Umbilical cord (tissue), 2 donors: ENCODE results near the gene EPB41L5. TPM values are rescaled to one million over a fixed set of nuclear protein-coding genes. Genes with fewer than 3 reads are reported as not detected.
"Not testable (repeated sequence)": the region's sequence is repeated elsewhere in the genome, so short reads cannot be mapped to it uniquely, and the experiment has no call there.

Experiments
- DNase-seq: peaks from one replicate; pipeline ENCODE4 v3.0.0-alpha.2; 2015; ENCODE audit warnings: low spot score
- total RNA-seq: library from RNA; depleted of rRNA; stranded (reverse); fragments of >200 nt; gene quantifications from one replicate; pipeline ENCODE4 v1.2.3, GENCODE V29; 2014; ENCODE audit warnings: low replicate concordance; ENCODE audit not compliant: insufficient read depth

EPB41L5 gene
- total RNA-seq, 1 donor from 2014 or later: 81.4 TPM

- not testable (repeated sequence) for DNase-seq
Observed at GRCh38 chr2:120199817-120200459, 187.1 kb downstream of the EPB41L5 start.

DNA sequence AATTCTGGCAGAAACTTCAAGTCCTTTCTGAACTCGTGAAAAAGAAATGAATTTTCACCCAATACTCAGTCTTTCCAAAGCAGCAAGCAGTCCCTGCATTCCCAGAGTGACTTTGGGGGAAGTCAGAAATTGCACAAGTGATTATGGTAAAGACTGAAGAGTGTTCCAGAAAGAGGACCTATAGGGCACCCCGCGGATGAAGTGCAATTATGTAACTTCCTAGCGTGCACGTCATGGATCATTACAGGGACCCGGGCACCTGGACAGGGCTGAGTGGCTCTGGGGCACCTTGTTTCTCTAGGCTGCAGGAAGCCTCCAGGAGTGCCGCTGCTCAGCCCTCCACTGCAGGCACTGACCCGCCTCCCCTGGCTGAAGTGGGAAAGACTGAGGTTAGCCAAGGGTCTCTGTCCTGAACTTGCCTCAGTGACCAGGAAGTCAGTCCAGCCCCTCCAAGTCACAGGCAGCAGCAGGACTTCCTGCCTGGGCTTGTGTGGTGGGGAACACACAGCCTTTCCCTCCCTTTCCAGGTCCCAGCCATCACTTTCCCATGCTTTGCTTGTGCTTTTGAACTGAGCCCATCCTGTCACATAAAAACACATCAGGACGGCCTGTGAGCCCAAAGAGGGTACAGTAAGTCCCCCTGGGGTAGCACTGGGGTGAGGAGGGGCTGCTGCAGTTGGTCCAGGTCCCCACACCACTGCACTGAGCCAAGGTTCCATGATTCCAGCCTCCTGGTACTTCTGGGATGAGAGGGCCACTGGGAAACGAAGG, 190.6 kb downstream of the EPB41L5 start:
- no peak for DNase-seq

DNA sequence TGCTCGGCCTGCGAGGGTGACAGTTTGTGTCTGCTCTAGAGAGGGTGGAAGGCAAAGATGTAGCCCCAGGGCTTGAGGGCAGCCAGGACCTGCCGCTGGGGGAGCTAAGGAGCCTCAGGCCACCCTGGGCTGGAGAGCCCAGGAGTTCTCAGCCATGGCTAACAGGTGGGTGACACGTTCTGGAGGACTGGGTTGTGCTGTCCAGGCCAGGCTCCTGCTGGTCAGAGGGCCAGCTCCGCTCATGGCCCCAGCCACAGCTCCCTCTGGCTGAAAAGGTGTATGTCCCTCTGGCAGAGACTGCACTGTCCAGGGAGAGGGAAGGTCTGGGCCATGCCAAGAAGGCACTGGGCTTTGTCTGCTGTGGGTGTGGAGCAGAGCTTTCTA, 191.1 kb downstream of the EPB41L5 start:
- no peak for DNase-seq

GRCh38 chr2:120204417-120204816, 191.5 kb downstream of the EPB41L5 start:
- DNase-seq: no peak

- DNase-seq: no peak
Observed at GRCh38 chr2:120204945-120205670, 192.2 kb downstream of the EPB41L5 start.

- no peak for DNase-seq
Observed at GRCh38 chr2:120206022-120206581, 193.2 kb downstream of the EPB41L5 start.

- DNase-seq: no peak
Observed at GRCh38 chr2:120208381-120209353, 195.8 kb downstream of the EPB41L5 start.

DNA sequence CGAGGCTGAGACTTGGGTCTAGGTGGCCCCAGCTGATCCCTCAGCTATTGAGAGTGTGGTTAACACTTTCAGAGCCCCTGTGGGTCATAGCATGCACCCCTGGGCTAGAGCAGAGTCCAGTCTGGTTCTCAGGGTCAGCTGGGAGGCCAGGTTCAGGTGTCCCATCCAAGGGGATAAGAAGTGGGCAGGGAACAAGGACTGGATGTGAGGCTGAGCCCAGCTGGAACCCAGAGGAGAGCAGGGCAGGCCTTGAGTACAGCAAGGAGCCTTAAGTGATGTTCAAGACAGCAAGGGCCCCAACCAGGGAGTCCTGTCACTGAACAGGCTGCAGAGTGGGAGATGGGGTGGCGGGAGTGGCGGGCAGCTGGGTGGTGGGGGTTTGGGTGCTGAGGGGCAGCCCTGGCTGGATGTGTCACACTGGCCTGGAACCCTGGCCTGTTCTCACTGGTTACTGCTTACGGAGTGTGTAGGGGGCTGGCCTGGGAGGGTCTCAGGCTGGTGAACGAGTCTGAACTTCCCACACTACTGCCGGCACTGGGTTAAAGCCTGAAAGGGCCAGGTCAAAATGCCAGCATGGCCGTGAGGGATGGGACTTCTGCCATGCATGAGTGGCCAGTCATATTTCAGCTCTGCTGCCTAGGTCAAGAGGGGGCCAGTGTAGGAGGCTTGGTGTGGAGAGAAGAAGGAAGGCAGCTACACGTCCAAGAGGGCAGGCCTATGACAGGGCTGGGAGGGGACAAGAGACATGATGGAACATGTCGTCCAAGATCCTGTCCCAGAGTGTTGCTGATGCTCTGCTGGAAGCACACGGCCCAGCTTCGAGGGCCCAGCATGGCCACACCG, 196.8 kb downstream of the EPB41L5 start:
- DNase-seq: no peak

GRCh38 chr2:120210270-120210693, 197.4 kb downstream of the EPB41L5 start:
- DNase-seq: no peak

DNA sequence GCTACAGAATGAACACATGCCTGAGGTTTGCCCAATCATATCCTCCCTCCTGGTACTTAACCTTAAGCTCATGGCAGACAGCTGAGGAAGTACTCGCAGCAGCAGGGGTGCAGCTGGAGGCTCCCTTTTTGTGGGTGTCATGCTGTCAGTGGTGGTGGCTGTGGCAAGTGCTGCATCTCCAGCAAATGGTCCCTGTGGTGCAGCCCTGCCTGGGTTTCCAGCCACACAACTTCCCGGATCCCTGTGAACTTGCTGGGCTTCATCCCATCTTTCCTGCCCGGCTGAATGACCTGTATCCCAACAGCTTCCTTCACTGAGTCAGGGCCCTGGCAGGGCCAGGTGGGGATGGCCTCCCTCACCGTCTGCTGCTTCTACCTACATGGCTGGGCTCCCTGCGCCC, 205.3 kb downstream of the EPB41L5 start:
- no peak for DNase-seq

DNA sequence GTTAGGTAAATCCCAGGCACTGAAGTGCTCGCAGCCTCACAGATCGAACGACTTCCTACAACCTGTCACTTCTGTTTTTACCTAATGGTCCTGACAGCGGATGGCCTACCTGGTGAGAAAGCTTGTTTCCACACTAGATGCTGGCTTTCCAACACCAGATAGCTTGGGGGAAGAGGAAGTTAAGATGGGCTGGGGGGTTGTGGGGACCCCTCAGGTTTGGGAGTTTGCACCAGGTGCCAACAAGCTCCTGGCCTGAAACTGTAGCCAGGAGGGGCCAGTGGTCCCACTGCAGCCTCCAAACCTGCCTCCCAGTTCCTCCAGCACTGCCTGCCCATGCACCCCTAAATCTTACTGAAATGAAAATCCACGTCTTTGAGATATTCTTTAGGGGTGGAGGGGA, 206.4 kb downstream of the EPB41L5 start:
- no peak for DNase-seq

DNA sequence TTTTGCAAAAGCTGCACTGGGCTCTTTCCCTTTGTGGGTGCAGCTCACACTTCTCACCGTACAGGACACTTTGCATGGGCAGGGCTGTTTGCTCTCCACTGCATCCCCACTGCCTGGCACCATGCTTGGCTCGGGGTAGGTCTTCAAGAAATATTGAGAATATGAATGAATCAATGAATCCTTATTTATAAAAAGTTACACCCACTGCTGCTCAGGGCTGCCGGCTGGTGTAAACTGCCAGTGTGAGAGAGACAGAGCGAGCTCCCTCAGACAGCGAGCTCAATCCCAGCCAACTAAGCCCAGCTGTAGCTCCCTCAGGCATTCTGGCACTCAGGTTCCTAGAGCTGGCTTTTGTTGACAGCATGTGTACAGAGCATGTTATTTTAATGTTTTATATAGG, 206.9 kb downstream of the EPB41L5 start:
- DNase-seq: no peak

GRCh38 chr2:120220756-120221155, 207.9 kb downstream of the EPB41L5 start:
- DNase-seq: no peak

DNA sequence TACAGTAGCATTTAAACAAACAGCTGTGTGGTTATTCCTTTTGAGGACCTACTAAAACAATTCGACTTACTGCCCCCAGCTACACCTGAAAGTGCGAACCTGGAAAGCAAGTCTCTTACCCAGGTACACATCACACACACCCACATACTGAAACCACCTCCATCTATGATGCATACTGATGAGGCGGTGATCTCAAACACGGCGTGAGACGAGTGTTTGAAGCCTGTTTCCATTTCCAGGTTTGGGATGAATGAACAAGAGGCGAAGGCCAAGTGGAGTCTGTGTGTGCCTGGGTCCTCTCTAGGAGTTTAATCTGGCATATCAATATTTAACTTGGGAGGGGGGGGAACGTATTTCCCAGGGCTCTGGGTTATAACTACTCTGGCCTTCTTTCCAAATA, 208.7 kb downstream of the EPB41L5 start:
- no peak for DNase-seq

DNA sequence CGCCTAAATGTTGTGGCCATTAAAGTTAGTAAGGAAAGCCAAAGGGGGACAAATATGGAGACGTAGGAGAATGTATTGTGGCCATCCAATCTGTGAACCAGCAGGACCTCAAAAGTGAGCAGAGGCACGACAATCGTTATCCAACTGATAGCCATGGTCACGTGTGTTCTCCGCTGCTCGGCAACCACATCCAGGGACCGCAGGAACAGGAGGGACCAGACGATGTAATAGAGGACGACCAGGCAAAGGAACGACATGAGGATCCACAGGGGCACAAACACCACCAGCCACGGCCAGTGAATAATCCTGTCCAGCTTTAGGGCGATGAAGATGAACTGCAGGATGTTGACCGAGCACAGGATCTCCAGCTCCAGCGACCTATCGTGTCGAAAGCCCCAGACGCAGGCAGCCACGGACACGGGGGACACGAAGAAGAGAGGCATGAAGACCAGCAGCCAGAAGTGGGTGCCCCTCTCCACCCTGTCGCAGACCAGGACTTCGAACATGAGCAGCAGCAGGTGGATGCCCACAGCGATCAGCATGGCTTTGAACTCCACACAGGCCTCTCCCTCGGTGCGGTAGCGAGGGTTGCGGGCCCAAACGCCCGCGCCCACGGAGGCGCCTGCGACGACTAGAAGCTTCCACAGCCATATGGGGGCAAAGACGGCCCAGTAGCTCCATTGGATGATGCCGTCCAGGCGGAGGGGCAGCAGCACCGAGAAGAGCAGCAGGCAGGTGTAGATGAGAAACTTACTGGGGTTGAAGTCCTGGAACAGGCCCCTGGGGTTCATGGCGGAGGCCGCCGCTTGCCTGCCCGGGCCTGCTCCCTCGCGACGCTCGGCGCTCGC, 209.5 kb downstream of the EPB41L5 start:
- DNase-seq: no peak

DNA sequence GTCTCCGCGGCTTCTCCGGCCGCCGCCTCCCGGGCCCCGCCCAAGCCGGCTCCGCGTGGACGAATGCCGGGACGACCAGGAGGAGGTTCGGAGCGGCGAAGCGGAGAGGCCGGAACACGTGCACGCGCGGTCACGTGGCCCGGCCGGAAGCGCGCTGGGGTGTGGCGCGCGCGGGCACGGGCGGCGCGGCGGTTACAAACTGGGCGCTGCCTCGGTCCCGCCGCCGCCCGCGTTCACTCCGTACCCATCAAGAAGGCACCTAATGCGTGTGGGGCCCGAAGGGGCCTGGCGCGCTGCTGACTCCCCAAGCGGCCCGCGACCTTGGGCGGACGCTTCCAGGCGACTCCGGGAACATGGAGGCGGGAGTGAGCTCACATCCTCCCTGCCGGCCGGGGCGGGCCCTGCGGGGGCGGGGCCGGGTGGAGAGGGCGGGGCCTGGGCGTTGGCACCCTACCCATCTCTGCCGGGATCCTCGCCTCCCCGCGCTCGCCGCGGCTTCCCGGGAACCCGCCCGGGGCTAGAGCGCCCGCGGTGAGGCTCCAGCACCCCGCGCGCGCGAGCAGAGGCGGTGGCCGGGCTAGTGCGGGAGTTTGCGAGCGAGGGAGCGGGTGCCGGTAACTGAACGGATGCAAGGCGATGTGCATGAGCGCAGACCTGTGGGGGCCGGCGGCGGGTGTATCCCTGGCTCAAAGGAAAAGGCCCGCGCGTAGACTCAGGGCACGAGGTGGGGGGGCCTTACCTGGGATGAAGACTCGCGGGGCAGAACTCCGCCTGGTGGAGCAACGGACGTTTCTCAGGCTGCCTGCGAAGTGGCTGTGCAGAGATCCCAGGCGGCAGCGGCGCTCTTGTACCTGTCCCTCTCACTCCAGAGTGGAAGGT, 210.4 kb downstream of the EPB41L5 start, which contains the start of gene TMEM185B:
TSS of gene TMEM185B (minus strand) at position 367 of the 879 bp plus-strand sequence. CDS start 424 bp downstream, outside the sequence.
- peak; percentile 89 for DNase-seq

- no peak for DNase-seq
Observed at GRCh38 chr2:120224256-120224655, 211.4 kb downstream of the EPB41L5 start.
